Measurements from ENCODE around the gene GADD45A. TPM values are rescaled to one million over a fixed set of nuclear protein-coding genes. Genes with fewer than 3 reads are reported as not detected.

Gene GADD45A
- total RNA-seq, 1 donor from 2014 or later, result 110 TPM

GRCh38 chr1:67666636-67667035, 18.4 kb upstream of the GADD45A start:
- DNase-seq (ENCODE audit: low spot score), result no peak

- no peak for DNase-seq (ENCODE audit: low spot score)
Measured at GRCh38 chr1:67668660-67669059, 16.3 kb upstream of the GADD45A start.

- DNase-seq (ENCODE audit: low spot score), result no peak
Measured at GRCh38 chr1:67672260-67672803, 12.7 kb upstream of the GADD45A start.

GRCh38 chr1:67673468-67674201, 11.4 kb upstream of the GADD45A start:
- DNase-seq (ENCODE audit: low spot score), result no peak

- DNase-seq (ENCODE audit: low spot score), result no peak
Measured at GRCh38 chr1:67674260-67675011, 10.6 kb upstream of the GADD45A start.

- DNase-seq (ENCODE audit: low spot score), result no peak
Measured at GRCh38 chr1:67675800-67676199, 9.2 kb upstream of the GADD45A start.

GRCh38 chr1:67676287-67676686, 8.7 kb upstream of the GADD45A start:
- no peak for DNase-seq (ENCODE audit: low spot score)

GRCh38 chr1:67676946-67677345, 8.1 kb upstream of the GADD45A start:
- no peak for DNase-seq (ENCODE audit: low spot score)

GRCh38 chr1:67677408-67677807, 7.6 kb upstream of the GADD45A start:
- no peak for DNase-seq (ENCODE audit: low spot score)

GRCh38 chr1:67677930-67678329, 7.1 kb upstream of the GADD45A start:
- DNase-seq (ENCODE audit: low spot score), result no peak

- DNase-seq (ENCODE audit: low spot score), result no peak
Measured at GRCh38 chr1:67679691-67680090, 5.3 kb upstream of the GADD45A start.

GRCh38 chr1:67680486-67680885, 4.5 kb upstream of the GADD45A start:
- no peak for DNase-seq (ENCODE audit: low spot score)

GRCh38 chr1:67682659-67683197, 2.3 kb upstream of the GADD45A start:
- no peak for DNase-seq (ENCODE audit: low spot score)

GRCh38 chr1:67683316-67683715, 1.7 kb upstream of the GADD45A start:
- DNase-seq (ENCODE audit: low spot score), result no peak

- no peak for DNase-seq (ENCODE audit: low spot score)
Measured at GRCh38 chr1:67683766-67684525, 1.1 kb upstream of the GADD45A start.

GRCh38 chr1:67684526-67685066, 405 bp upstream of the GADD45A start:
- no peak for DNase-seq (ENCODE audit: low spot score)

GRCh38 chr1:67685558-67686266, 711 bp downstream of the GADD45A start:
- DNase-seq (ENCODE audit: low spot score), result peak; percentile 91

- DNase-seq (ENCODE audit: low spot score), result peak; percentile 91
Measured at GRCh38 chr1:67686267-67687197, 1.5 kb downstream of the GADD45A start.

GRCh38 chr1:67687198-67687545, 2.2 kb downstream of the GADD45A start:
- no peak for DNase-seq (ENCODE audit: low spot score)
